HCT116 (cell line): ENCODE data around the gene MYO7B. TPM values are rescaled to one million over a fixed set of nuclear protein-coding genes. Genes with fewer than 3 reads are reported as not detected.

Experiments used
- ATAC-seq: fragments of 200-7000 bp; cut with Tn5 transposase; 2 replicates; pipeline ENCODE4 v1.9.1; 2020; ENCODE audit warnings: mild to moderate bottlenecking, moderate library complexity
- BruUV-seq: library from RNA; stranded (reverse); fragments of 400-500 nt; replicated peaks from 2 replicates; lab custom pipeline; 2021; lab: Mats Ljungman, UMichigan
- CTCF ChIA-PET: fragments of 300-600 bp; sonication (Branson Sonifier 250); formaldehyde crosslinking; loops from one replicate; lab custom pipeline; 2021; ENCODE audit warnings: antibody characterized with exemption; lab: Charles Lee
- POLR2A ChIA-PET: fragments of 300-600, 350-600 bp; sonication (Branson Sonifier 250); formaldehyde crosslinking; loops from one replicate; lab custom pipeline; 2021; ENCODE audit warnings: antibody characterized with exemption; lab: Charles Lee
- RAD21 ChIA-PET, 2 experiments: fragments of 300-600 bp; sonication (Branson Sonifier 250); formaldehyde crosslinking; loops; one replicate each; lab custom pipeline; 2023; ENCODE audit warnings: low total read pairs in 2 of 2; ENCODE audit not compliant: uncharacterized antibody in 2 of 2, unreplicated experiment in 2 of 2, low non-redundant PET in 1 of 2; lab: Charles Lee
- DNase-seq: peaks from one replicate; pipeline ENCODE4 v3.0.0-alpha.2; 2010; ENCODE audit warnings: low read depth, low spot score
- H2AFZ ChIP-seq: fragments of 200-600 bp; shearing (Covaris generic), sonication (generic); 2 replicates; pipeline ENCODE4 v1.6.1; 2017; ENCODE audit warnings: low read depth, mixed run types, mixed read lengths, antibody characterized with exemption, low read length; ENCODE audit not compliant: poor library complexity, severe bottlenecking
- H3K27ac ChIP-seq: 2 replicates; pipeline ENCODE4 v1.5.1; 2012; ENCODE audit warnings: low read depth, low read length
- H3K27me3 ChIP-seq: fragments of 200-600 bp; sonication (generic); 2 replicates; pipeline ENCODE4 v1.6.1; 2016; ENCODE audit warnings: mixed run types, low read length, mixed read lengths; ENCODE audit not compliant: insufficient read depth
- H3K36me3 ChIP-seq, 2 experiments: fragments of 200-500 bp in 1 of 2; fragments of 200-600 bp in 1 of 2; sonication (Bioruptor generic) in 1 of 2; sonication (generic) in 1 of 2; 2 replicates each; pipeline versions ENCODE4 v1.5.1 to v1.6.1; 2014 to 2016; ENCODE audit warnings: low read length in 2 of 2, inconsistent platforms in 1 of 2, mixed read lengths in 1 of 2, mixed run types in 1 of 2; ENCODE audit not compliant: insufficient read depth in 2 of 2, control insufficient read depth in 1 of 2
- H3K4me1 ChIP-seq, 2 experiments: fragments of 200-600 bp in 1 of 2; sonication (generic) in 1 of 2; 2 replicates each; pipeline versions ENCODE4 v1.5.1 to v1.6.1; 2012 to 2017; ENCODE audit warnings: low read length in 2 of 2, inconsistent platforms in 1 of 2, mild to moderate bottlenecking in 1 of 2, mixed read lengths in 1 of 2, mixed run types in 1 of 2, moderate library complexity in 1 of 2; ENCODE audit not compliant: insufficient read depth in 2 of 2, control insufficient read depth in 1 of 2
- H3K4me2 ChIP-seq: fragments of 200-600 bp; sonication (generic); 2 replicates; pipeline ENCODE4 v1.6.1; 2017; ENCODE audit warnings: mixed run types, low read length, mixed read lengths
- H3K4me3 ChIP-seq, 2 experiments: fragments of 200-600 bp in 1 of 2; sonication (generic) in 1 of 2; replicated peaks in 1 of 2; 2 replicates each; pipeline ENCODE4 v1.5.1; 2011 to 2016; ENCODE audit warnings: low read length in 2 of 2, control low read depth in 1 of 2, low read depth in 1 of 2, mild to moderate bottlenecking in 1 of 2, mixed read lengths in 1 of 2, mixed run types in 1 of 2
- H3K79me2 ChIP-seq: fragments of 200-600 bp; sonication (generic); 2 replicates; pipeline ENCODE4 v1.6.1; 2017; ENCODE audit warnings: mild to moderate bottlenecking, mixed run types, low read length, moderate library complexity, mixed read lengths; ENCODE audit not compliant: insufficient read depth
- H3K9ac ChIP-seq: fragments of 200-600 bp; sonication (generic); 2 replicates; pipeline ENCODE4 v1.6.1; 2016; ENCODE audit warnings: low read length, mixed read lengths
- H3K9me2 ChIP-seq: fragments of 200-600 bp; sonication (generic), shearing (Covaris generic); 2 replicates; pipeline ENCODE4 v1.6.1; 2017; ENCODE audit warnings: mixed run types, mild to moderate bottlenecking, moderate library complexity; ENCODE audit not compliant: insufficient read depth
- H3K9me3 ChIP-seq, 2 experiments: fragments of 200-500 bp in 1 of 2; fragments of 200-600 bp in 1 of 2; sonication (Bioruptor generic) in 1 of 2; sonication (generic) in 1 of 2; 2 replicates each; pipeline ENCODE4 v1.6.1; 2014 to 2017; ENCODE audit warnings: low read length in 2 of 2, mixed read lengths in 2 of 2, inconsistent platforms in 1 of 2, low read depth in 1 of 2, mild to moderate bottlenecking in 1 of 2, mixed run types in 1 of 2, moderate library complexity in 1 of 2; ENCODE audit not compliant: control insufficient read depth in 1 of 2, insufficient read depth in 1 of 2
- H4K20me1 ChIP-seq: fragments of 200-600 bp; sonication (generic), shearing (Covaris generic); 2 replicates; pipeline ENCODE4 v1.6.1; 2017; ENCODE audit warnings: mixed run types, mild to moderate bottlenecking, moderate library complexity; ENCODE audit not compliant: insufficient read depth
- ATF3 ChIP-seq: IDR thresholded peaks from 2 replicates; pipeline ENCODE4 v1.6.1; 2012
- CBX3 ChIP-seq: IDR thresholded peaks from 2 replicates; pipeline ENCODE4 v1.6.1; 2012; ENCODE audit warnings: low read depth
- CEBPB ChIP-seq: IDR thresholded peaks from 2 replicates; pipeline ENCODE4 v1.6.1; 2012; ENCODE audit warnings: low read depth
- CTCF ChIP-seq, 3 experiments: fragments of 200-600 bp in 1 of 3; sonication (generic) in 1 of 3; IDR thresholded peaks in 2 of 3; conservative IDR thresholded peaks in 1 of 3; 2 replicates each; pipeline ENCODE4 v1.5.1; 2012 to 2017; ENCODE audit warnings: low read depth in 2 of 3, low read length in 2 of 3, antibody characterized with exemption in 1 of 3, borderline replicate concordance in 1 of 3, control low read depth in 1 of 3, mild to moderate bottlenecking in 1 of 3, mixed read lengths in 1 of 3, mixed run types in 1 of 3, moderate library complexity in 1 of 3; ENCODE audit not compliant: insufficient read depth in 1 of 3
- EGR1 ChIP-seq: IDR thresholded peaks from 2 replicates; pipeline ENCODE4 v1.6.1; 2012; ENCODE audit warnings: low read depth
- ELF1 ChIP-seq: IDR thresholded peaks from 2 replicates; pipeline ENCODE4 v1.6.1; 2012; ENCODE audit warnings: low read depth, borderline replicate concordance
- EZH2 ChIP-seq: fragments of 200-600 bp; sonication (generic); IDR thresholded peaks from 2 replicates; pipeline ENCODE4 v1.6.1; 2017; ENCODE audit warnings: antibody characterized with exemption, mixed run types
- EZH2phosphoT487 ChIP-seq: fragments of 200-600 bp; IDR thresholded peaks from 2 replicates; pipeline ENCODE4 v1.6.1; 2018; ENCODE audit warnings: antibody characterized with exemption, borderline replicate concordance
- FOSL1 ChIP-seq: IDR thresholded peaks from 2 replicates; pipeline ENCODE4 v1.6.1; 2012; ENCODE audit warnings: low read depth
- MAX ChIP-seq: IDR thresholded peaks from 2 replicates; pipeline ENCODE4 v1.6.1; 2012
- POLR2A ChIP-seq: IDR thresholded peaks from 2 replicates; pipeline ENCODE4 v1.7.0; 2011; ENCODE audit warnings: borderline replicate concordance; ENCODE audit not compliant: insufficient read depth, insufficient read length; ENCODE audit errors: extremely low read depth
- POLR2AphosphoS5 ChIP-seq: IDR thresholded peaks from 2 replicates; pipeline ENCODE4 v1.6.1; 2011; ENCODE audit warnings: mild to moderate bottlenecking, low read depth, low read length, moderate library complexity
- REST ChIP-seq: IDR thresholded peaks from 2 replicates; pipeline ENCODE4 v1.6.1; 2012; ENCODE audit warnings: low read depth
- SIN3A ChIP-seq: IDR thresholded peaks from 2 replicates; pipeline ENCODE4 v1.6.1; 2012; ENCODE audit warnings: low read depth
- SP1 ChIP-seq: IDR thresholded peaks from 2 replicates; pipeline ENCODE4 v1.6.1; 2012; ENCODE audit warnings: low read depth
- SRF ChIP-seq: IDR thresholded peaks from 2 replicates; pipeline ENCODE4 v1.6.1; 2012; ENCODE audit warnings: low read depth
- TCF7L2 ChIP-seq: IDR thresholded peaks from 2 replicates; pipeline ENCODE4 v1.7.0; 2011; ENCODE audit warnings: borderline replicate concordance, inconsistent platforms; ENCODE audit not compliant: insufficient read depth, insufficient read length; ENCODE audit errors: extremely low read depth
- YY1 ChIP-seq: IDR thresholded peaks from 2 replicates; pipeline ENCODE4 v1.6.1; 2011; ENCODE audit warnings: low read length, low read depth, moderate library complexity, mild to moderate bottlenecking; ENCODE audit not compliant: insufficient replicate concordance; ENCODE audit errors: extremely low read depth
- ZBTB33 ChIP-seq: IDR thresholded peaks from 2 replicates; pipeline ENCODE4 v1.6.1; 2011; ENCODE audit warnings: mild to moderate bottlenecking, low read length, moderate library complexity; ENCODE audit not compliant: insufficient replicate concordance; ENCODE audit errors: extremely low read depth
- ZFX ChIP-seq: fragments of 450-650 bp; IDR thresholded peaks from 2 replicates; pipeline ENCODE4 v1.6.1; 2017
- intact Hi-C: fragments of 100-400 bp; cut with micrococcal nuclease; formaldehyde crosslinking; loops from 2 replicates; pipeline ENCODE4 v1.10.0; 2022
- total RNA-seq: library from RNA; stranded (reverse); gene quantifications from one replicate; pipeline ENCODE4 v1.2.1, GENCODE V29; 2021; ENCODE audit not compliant: unreplicated experiment

MYO7B gene
- total RNA-seq, 1 experiment from 2014 or later, result 0.07 TPM

GRCh38 chr2:127586746-127587295, 51.3 kb downstream of the MYO7B start:
- no peaks in the 10 kb centered on the region for H3K36me3 ChIP-seq
- H3K9ac ChIP-seq, result no peak overlapping the region
- no peak overlapping the region for H2AFZ ChIP-seq
- H3K27me3 ChIP-seq, result no peaks in the 10 kb centered on the region
- no peak overlapping the region for H3K27ac ChIP-seq
- ChIA-PET RAD21 (no interaction called here), POLR2A (no interaction called here), CTCF (no interaction called here)
- no peak overlapping the region for H3K4me3 ChIP-seq
- no peak overlapping the region for H3K4me2 ChIP-seq
- no peak for TF ChIP-seq ELF1
- TF ChIP-seq MAX, result no peak
- TF ChIP-seq ZFX, result no peak
- no peak for TF ChIP-seq YY1
- TF ChIP-seq EGR1, result no peak
- TF ChIP-seq EZH2, result no peak
- TF ChIP-seq ATF3, result no peak
- no peak for TF ChIP-seq EZH2phosphoT487
- no peak for TF ChIP-seq REST
- TF ChIP-seq SP1, result no peak
- TF ChIP-seq ZBTB33, result no peak
- TF ChIP-seq TCF7L2, result no peak
- no peak for TF ChIP-seq SRF
- TF ChIP-seq CBX3, result no peak
- no peak for TF ChIP-seq CEBPB
- TF ChIP-seq FOSL1, result no peak
- no peak for TF ChIP-seq POLR2A
- no peak for TF ChIP-seq POLR2AphosphoS5
- TF ChIP-seq CTCF (IDR thresholded peaks at IDR 0.05 in 2 of 3, conservative IDR thresholded peaks at IDR 0.05 in 1 of 3; ENCODE audit: borderline replicate concordance in 1 of 3, insufficient read depth in 1 of 3, low read depth in 2 of 3, low read length in 2 of 3), result no peak
- no peak for TF ChIP-seq SIN3A
- H4K20me1 ChIP-seq, result no peaks in the 10 kb centered on the region
- peaks cover 0 to 8% of the 10 kb centered on the region in 2 experiments; a peak in 1 of 4 replicates for H3K4me1 ChIP-seq
- no peak for DNase-seq
- H3K9me2 ChIP-seq, result no peaks in the 10 kb centered on the region
- intact Hi-C loops, result no loop called here
- H3K79me2 ChIP-seq, result no peaks in the 10 kb centered on the region
- BruUV-seq, result no TSS peak
- ATAC-seq, result no peak
- H3K9me3 ChIP-seq, result no peaks in the 10 kb centered on the region
